GM20000 (cell line): ENCODE results near the gene SLIT3.

Source experiments
- DNase-seq: peaks from one replicate; pipeline ENCODE4 v3.0.0; 2012; ENCODE audit warnings: low spot score
- TF ChIP-seq, protein P1 (sequence below): IDR thresholded peaks from 2 replicates; pipeline ENCODE4 v1.5.1; 2012; ENCODE audit warnings: mild to moderate bottlenecking, control low read depth; ENCODE audit errors: extremely low read depth, missing control alignments

SLIT3 gene

DNA sequence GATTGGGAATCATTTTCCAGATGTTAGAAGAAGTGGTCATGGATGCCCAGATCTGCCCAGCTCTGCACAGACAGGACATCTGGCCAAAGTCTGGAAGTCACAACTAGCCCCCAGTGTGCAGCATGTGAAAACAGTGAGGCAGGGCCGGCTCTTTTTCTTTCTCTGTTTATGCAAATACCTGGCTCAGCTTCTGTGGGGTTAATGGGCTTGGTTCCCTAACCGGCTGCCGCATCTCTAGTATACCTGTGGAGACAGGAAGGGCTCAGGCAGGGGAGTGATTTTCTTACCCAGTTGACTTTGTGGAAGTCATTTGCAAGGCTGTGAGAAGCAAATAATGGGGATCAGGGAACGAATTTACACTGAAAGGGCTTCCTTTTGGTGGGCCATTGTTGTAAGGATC lies 467.0 kb downstream of the SLIT3 start:
- DNase-seq: no peak
- TF ChIP-seq, protein P1, sequence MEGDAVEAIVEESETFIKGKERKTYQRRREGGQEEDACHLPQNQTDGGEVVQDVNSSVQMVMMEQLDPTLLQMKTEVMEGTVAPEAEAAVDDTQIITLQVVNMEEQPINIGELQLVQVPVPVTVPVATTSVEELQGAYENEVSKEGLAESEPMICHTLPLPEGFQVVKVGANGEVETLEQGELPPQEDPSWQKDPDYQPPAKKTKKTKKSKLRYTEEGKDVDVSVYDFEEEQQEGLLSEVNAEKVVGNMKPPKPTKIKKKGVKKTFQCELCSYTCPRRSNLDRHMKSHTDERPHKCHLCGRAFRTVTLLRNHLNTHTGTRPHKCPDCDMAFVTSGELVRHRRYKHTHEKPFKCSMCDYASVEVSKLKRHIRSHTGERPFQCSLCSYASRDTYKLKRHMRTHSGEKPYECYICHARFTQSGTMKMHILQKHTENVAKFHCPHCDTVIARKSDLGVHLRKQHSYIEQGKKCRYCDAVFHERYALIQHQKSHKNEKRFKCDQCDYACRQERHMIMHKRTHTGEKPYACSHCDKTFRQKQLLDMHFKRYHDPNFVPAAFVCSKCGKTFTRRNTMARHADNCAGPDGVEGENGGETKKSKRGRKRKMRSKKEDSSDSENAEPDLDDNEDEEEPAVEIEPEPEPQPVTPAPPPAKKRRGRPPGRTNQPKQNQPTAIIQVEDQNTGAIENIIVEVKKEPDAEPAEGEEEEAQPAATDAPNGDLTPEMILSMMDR: no peak

DNA sequence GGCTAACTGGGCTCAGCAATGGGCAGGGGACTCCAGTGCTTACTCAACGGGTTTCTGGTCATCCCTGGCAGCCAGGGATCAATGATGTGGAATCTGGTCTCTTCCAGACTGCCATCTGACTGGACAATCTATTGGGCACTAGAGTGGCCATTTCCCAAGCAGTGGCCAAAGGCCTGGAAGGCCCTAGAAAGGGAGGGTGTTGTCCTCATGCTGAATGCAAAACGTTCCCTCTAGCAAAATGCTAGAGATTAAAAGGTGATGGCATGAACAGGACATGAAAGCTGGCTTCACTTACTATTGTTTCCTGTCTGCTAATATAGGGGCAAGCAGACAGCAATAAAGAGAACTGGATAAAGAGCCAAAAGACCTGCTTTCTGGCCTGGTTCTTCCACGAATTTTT lies 467.6 kb downstream of the SLIT3 start:
- no peak for DNase-seq
- TF ChIP-seq, protein P1: no peak

- TF ChIP-seq, protein P1: no peak
Measured at GRCh38 chr5:168832308-168832707, 468.6 kb downstream of the SLIT3 start.

GRCh38 chr5:168831383-168831782 lies 469.6 kb downstream of the SLIT3 start:
- TF ChIP-seq, protein P1: no peak
- DNase-seq: no peak

More at GRCh38 chr5:168832308-168832707, 468.6 kb downstream of the SLIT3 start:
- no peak for DNase-seq

DNA sequence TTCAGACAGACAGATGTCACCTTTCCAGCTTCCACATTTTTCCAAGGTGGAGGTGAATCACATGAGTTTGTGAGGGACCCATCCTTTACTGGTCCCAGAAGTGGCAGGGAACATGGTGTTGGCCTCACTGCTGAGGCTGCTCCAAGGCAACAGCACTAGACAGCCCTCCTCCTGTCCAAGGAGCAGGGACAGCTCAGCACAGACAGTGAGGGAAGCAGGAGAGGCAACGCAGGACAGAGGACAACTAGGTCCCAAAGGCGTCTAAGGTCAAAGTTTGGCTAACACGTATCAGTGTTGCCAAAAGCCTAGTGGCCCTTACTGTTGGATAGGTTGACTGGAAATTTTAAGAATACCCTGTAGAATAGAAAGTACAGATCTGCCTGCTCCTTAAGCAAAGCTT lies 470.1 kb downstream of the SLIT3 start:
- DNase-seq: no peak
- TF ChIP-seq, protein P1: no peak

DNA sequence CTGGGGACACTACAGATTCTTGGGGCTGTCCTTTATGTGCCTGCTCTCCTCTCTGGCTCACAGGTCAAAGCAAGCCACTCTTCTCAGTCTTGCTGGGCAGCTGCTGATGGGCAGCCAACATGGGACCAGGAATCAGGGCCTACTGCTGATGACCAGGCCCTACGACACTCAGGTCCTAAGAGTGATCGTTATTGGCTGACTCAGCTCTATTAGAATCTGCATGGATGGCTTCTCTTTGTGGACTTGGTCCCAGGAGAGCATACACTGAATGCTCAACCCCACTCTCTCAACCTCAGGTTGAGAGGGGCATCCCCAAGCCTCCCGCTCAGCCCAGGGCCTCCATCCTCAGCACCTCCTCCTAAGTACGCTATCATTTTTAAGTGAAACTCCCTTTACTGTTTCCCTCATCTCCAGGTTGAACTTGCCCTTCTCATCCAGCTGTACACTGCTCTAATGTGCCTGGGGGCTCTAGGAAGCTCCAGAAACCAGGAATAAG lies 471.0 kb downstream of the SLIT3 start:
- TF ChIP-seq, protein P1: no peak
- DNase-seq: no peak

- TF ChIP-seq, protein P1: no peak
- no peak for DNase-seq
Measured at GRCh38 chr5:168829044-168829443, 471.9 kb downstream of the SLIT3 start.
